ENCODE measurements around the gene BTBD2. TPM values are rescaled to one million over a fixed set of nuclear protein-coding genes. Genes with fewer than 3 reads are reported as not detected.

BTBD2 gene
- total RNA-seq, 2 experiments from 2014 or later: 37.4 to 52.7 TPM

DNA sequence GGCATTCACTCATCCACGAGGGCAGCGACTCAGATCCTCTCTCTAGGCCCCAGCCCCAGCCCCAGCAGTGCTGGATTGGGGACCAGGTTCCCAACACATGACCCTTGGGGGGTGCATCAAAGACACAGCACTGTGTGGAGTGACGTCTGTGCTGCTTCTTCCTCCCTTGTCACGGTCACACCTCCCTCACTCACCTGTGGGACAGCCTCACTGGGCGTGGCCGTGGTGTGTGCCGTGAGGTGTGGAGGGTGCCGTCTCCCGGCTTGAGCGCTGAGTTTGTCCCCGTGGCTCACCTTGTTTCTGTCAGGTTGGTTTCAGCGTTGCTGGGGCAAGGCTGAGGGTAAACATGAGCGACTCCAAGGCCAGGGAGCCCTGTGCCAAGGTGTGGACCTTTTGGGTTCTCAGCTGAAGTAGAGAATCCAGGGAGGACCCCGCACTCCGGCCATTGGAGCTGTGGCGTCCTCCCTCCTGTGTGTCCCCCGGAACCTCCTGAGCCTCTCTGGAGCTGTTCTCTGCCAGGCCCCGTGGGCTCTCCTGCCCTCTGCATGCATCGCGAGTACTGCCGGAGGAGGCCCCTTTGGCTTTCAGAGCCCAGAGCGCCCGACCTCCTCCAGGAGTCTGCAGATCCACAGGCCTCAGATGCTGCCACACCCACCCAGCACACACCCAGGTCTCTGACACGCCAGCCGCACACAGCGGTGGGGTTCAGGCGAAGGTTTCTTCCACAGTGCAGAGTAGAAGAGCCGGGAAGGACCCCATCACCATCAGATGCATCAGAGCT, 40.9 kb downstream of the BTBD2 start:
- Mint-ChIP-seq H3K36me3 (peaks cover 7% of the 10 kb centered on the region), H3K9me3 (ENCODE audit: low read depth) (no peaks in the 10 kb centered on the region), H3K4me3 (no peak overlapping the region), H3K27me3 (no peaks in the 10 kb centered on the region), H3K4me1 (peaks cover 3% of the 10 kb centered on the region), H3K27ac (no peak overlapping the region)
- CTCF ChIA-PET: interaction anchor here (1.1 kb wide), 1 partner anchor 46 kb away, joined by 3 read pairs; no protein-coding TSS in a partner anchor
- ATAC-seq (no peak), DNase-seq (no peak)

DNA sequence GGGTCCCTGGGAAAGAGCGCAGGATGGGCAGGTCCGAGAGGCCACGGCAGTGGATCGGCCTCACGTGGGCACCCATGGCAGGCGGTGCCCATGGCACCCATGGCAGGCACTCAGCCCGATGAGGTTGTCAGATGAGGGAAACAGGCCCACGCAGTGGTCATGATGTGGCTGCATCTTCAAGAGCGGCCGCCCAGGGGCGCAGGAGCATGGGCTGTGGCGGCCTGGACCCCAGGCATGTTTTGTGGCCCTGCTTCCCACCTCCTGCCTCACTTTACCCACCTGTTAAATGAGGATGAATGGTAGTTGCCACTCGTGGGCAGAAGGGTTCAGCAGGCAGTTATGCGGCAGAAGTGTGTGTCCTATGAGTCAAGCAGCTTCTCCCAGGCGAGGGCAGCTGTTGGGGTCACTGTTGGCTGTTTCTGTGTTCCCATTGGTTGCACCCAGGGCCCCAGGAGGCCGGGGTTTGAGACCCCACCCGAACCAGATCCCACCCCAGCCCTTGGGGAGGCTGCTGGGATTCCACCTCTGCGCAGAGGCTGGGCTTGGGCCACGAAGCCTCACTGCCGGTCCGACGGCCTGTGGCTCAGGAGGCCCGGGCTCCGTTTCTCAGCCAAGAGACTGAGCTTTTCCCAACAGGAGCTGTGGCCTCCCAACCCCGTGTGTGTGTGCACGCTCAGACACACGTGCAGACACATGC, 44.6 kb downstream of the BTBD2 start:
- ATAC-seq (no peak), DNase-seq (no peak)
- CTCF ChIA-PET: no interaction called here
- H3K9me3 Mint-ChIP-seq (ENCODE audit: low read depth): no peaks in the 10 kb centered on the region
- no peak overlapping the region for H3K4me3 Mint-ChIP-seq
- H3K36me3 Mint-ChIP-seq: peaks cover 4% of the 10 kb centered on the region
- no peaks in the 10 kb centered on the region for H3K27me3 Mint-ChIP-seq
- H3K27ac Mint-ChIP-seq: no peak overlapping the region
- peaks cover 17% of the 10 kb centered on the region for H3K4me1 Mint-ChIP-seq

DNA sequence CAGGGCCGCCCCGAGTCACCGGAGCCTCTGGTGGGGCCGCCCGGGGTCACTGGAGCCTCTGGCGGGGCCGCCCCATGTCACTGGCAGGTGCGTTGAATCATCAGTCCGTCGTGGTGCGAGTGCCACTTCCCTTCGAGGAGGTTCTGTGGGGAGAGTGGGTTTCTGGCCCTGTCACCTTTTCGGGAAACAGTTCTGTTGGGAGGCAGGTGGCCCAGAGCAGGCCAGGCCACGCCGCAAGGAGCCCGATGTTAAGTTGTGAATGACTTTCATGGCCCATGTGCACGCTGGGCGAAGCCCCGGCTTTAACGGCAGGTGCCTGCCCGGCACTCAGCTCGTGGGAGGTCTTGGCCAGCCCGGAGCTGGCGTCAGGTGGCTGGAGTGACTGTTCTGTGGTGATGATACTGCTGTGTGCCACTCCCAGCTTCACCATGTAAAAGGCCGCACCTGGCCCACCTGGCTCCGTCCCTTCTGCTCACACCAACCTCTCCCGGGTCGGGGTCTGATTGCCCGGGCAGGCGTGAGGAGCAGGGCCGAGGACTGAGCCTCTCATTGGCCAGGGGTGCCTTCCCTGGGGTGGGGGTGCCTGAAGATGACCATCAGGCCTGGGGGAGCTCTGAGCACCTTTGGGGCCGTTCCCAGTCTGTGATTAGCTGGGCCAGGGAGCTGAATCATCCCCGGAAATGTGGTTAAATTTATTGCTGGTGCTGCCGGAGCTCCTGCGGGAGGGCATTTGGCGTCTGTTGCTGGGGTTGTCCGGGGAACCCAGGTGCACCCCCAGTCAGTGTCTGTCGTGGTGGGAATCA, 45.3 kb downstream of the BTBD2 start:
- CTCF ChIA-PET: no interaction called here
- H3K9me3 Mint-ChIP-seq (ENCODE audit: low read depth): no peaks in the 10 kb centered on the region
- no peaks in the 10 kb centered on the region for H3K27me3 Mint-ChIP-seq
- ATAC-seq (no peak), DNase-seq (no peak)
- peaks cover 4% of the 10 kb centered on the region for H3K36me3 Mint-ChIP-seq
- no peak overlapping the region for H3K27ac Mint-ChIP-seq
- no peak overlapping the region for H3K4me3 Mint-ChIP-seq
- peaks cover 18% of the 10 kb centered on the region for H3K4me1 Mint-ChIP-seq

DNA sequence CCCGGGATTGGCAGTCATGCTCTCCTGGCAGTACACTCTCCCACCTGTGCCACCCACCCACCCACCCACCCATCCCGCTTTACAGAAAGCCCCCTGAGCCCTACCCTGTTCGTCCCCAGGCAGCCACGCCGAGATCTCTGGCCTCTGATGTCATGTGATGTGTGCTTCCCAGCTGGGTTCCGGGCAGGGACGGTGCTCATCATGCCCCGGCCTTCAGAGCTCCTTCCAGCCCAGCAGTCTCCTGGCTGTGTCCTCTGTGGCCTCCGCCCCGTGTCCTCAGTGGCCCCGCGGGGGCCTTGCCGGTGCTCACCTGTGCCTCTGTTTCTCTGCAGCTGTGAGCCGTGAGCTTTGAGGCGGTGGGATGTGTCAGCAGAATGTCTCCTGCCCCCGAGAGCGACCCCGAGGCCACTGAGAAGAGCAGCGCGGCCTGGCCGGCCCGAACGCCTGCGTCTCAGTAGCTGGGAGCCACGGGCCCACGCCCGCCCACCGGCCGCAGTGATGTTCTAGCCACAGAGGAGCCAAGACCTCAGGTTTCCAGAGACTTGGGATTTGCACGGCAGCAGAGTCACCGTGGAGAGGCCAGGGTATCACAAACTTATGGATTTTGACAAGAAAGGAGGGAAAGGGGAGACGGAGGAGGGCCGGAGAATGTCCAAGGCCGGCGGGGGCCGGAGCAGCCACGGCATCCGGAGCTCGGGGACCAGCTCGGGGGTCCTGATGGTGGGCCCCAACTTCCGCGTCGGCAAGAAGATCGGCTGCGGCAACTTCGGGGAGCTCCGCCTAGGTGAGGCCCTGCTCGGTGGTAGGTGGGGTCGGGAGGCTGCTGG, 46.1 kb downstream of the BTBD2 start:
- Mint-ChIP-seq H3K36me3 (peaks cover 4% of the 10 kb centered on the region), H3K4me3 (no peak overlapping the region), H3K27me3 (no peaks in the 10 kb centered on the region), H3K4me1 (peaks cover 18% of the 10 kb centered on the region), H3K27ac (no peak overlapping the region), H3K9me3 (ENCODE audit: low read depth) (no peaks in the 10 kb centered on the region)
- ATAC-seq: no peak
- no peak for DNase-seq
- CTCF ChIA-PET: no interaction called here

DNA sequence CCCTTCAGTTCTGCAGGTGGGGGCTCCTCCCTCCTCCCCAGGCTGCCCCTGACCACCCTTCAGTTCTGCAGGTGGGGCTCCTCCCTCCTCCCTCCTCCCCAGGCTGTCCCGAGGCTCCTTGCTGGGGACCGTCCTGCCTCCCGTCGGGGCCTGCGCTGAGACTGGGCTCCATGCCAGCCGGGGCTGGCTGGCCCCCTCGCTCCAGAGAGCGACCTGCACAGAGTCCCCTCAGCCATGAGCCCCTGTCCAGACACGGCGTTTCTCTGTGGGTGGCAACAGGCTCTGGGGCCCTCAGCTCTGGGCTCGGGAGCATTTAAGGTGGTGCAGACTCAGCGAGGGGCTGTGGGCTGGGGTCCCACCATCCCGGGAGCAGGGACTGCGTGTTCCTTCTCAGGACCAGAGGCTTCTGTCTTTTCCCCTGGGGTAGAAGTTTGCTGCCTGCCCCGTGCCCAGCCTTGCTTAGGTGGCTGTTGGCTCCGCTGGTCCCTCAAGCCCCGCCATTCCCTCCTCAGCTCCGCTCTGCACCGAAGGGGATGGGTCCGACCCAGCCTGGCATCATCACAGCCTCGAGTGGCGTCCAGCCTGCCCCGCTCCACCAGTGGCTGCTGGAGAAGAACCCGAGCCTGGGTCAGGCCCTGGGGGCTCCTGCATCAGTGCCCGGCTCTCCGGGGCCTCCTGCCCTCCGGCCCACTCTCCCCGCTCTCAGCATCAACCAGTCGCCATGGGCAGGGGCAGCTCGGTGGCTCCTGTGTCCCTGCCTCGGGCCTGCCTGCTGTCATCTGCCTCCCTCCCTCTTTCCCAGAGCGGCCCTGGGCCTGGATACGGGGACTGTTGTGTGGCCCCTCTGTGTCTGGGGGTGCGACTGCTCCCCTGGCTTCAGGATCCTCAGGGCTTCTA, 47.0 kb downstream of the BTBD2 start:
- no peaks in the 10 kb centered on the region for H3K27me3 Mint-ChIP-seq
- CTCF ChIA-PET: no interaction called here
- H3K36me3 Mint-ChIP-seq: peaks cover 4% of the 10 kb centered on the region
- peaks cover 18% of the 10 kb centered on the region for H3K4me1 Mint-ChIP-seq
- DNase-seq: no peak
- H3K27ac Mint-ChIP-seq: no peak overlapping the region
- no peaks in the 10 kb centered on the region for H3K9me3 Mint-ChIP-seq (ENCODE audit: low read depth)
- no peak overlapping the region for H3K4me3 Mint-ChIP-seq
- no peak for ATAC-seq

DNA sequence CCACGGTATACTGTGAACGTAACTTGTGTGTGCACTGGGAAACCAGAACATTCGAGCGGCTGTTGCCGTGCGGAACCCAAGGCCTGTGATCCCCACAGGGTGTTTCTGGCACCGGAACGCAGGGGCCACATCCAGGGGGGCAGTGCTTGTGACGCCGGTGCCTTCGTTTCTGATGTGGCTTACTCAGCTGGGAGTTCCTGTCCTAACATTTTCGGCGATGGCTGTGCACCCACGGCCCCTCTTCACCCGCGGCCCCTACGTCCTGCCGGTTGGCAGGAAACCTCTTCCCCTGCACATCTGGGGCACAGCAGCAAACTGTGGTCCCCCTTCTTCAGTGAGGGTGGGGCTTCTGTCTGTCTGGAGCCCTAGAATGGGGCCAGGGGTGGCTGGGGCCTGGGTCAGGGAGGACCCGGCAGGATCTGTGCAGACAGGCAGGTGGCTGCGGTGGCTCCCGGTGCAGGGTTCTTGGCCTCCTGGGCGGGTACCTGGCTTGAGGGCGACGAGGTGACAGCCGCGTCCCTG, 48.4 kb downstream of the BTBD2 start:
- peak overlapping the region; percentile 31 for H3K4me3 Mint-ChIP-seq
- ATAC-seq: peak; percentile 83
- H3K27me3 Mint-ChIP-seq: no peaks in the 10 kb centered on the region
- CTCF ChIA-PET: interaction anchor here (0.9 kb wide), 1 partner anchor 39 kb away, joined by 4 read pairs; no protein-coding TSS in a partner anchor
- DNase-seq: peak; percentile 75
- peaks cover 17% of the 10 kb centered on the region for H3K4me1 Mint-ChIP-seq
- H3K36me3 Mint-ChIP-seq: peaks cover 5% of the 10 kb centered on the region
- no peaks in the 10 kb centered on the region for H3K9me3 Mint-ChIP-seq (ENCODE audit: low read depth)
- H3K27ac Mint-ChIP-seq: peak overlapping the region; percentile 67

DNA sequence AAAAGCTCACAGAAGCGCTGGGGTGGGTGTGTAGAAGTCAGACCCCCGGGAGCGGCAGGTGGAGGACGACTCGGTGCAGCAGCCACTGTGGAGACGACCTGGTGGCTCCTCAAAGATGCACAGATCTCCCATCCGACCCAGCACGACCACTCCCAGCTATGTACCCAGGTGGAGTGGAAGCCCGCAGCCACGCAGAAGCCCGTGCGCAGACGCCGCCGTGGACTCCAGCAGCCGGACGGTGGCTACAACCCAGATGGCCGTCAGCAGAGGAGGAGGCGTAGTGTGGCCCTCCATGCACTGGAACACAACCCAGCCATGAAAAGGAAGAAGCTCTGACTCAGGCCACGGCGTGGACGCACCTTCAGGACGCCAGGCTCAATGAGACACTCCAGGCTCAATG, 52.8 kb downstream of the BTBD2 start:
- DNase-seq: no peak
- no peak for ATAC-seq
- no peak overlapping the region for H3K27ac Mint-ChIP-seq
- H3K4me3 Mint-ChIP-seq: no peak overlapping the region
- no peaks in the 10 kb centered on the region for H3K27me3 Mint-ChIP-seq
- CTCF ChIA-PET: interaction anchor here (2.1 kb wide), 1 partner anchor 32 kb away, joined by 7 read pairs; no protein-coding TSS in a partner anchor
- H3K9me3 Mint-ChIP-seq (ENCODE audit: low read depth): no peaks in the 10 kb centered on the region
- peaks cover 3% of the 10 kb centered on the region for H3K36me3 Mint-ChIP-seq
- H3K4me1 Mint-ChIP-seq: peaks cover 16% of the 10 kb centered on the region

DNA sequence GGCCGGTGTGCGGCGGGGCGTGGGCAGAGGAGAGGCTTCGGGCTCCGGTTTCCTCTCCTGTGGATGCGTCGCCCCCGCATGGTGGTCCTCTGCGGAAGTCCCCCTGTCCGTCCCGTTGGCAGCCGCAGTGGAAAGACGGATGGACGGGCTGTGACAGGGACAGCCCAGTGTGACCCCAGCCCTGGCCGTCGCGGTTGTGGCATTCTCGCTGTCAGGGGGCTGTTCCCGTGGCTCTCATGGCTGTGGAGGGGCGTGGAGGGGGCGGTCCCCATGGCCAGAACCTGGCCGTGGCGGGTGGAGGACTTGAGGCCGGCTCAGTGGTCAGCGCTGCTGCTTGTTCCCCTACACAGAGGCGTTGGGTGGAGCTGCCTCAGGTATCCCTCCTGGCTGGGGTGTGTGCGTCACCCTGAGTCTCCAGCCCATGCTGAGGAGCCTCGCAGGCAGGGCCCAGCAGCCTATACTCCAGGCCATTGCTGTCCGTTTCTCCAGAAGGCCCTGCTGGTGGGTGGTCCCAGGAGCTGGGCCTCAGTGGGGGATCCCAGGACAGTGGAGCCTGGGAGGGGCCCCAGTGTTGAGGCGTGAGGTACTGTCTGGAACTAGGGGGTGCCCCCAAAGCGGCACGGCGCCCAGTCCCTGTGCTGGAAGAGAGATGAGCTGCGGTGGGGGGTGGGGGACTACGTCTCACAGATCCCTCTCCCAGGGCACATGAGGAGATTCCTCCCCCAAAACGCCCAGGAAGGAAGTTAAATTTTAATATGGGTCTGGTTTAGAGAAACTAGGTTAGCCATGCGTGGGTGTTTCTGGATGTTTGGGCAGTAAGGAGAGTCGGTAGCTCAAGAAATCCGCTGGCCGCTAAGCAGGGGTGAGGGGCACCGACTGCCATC, 54.3 kb downstream of the BTBD2 start:
- peaks cover 4% of the 10 kb centered on the region for H3K4me1 Mint-ChIP-seq
- CTCF ChIA-PET: interaction anchor here (1.2 to 2.1 kb wide), 2 partner anchors 31 to 58 kb away, joined by 4 to 7 read pairs; no protein-coding TSS in a partner anchor
- ATAC-seq: no peak

DNA sequence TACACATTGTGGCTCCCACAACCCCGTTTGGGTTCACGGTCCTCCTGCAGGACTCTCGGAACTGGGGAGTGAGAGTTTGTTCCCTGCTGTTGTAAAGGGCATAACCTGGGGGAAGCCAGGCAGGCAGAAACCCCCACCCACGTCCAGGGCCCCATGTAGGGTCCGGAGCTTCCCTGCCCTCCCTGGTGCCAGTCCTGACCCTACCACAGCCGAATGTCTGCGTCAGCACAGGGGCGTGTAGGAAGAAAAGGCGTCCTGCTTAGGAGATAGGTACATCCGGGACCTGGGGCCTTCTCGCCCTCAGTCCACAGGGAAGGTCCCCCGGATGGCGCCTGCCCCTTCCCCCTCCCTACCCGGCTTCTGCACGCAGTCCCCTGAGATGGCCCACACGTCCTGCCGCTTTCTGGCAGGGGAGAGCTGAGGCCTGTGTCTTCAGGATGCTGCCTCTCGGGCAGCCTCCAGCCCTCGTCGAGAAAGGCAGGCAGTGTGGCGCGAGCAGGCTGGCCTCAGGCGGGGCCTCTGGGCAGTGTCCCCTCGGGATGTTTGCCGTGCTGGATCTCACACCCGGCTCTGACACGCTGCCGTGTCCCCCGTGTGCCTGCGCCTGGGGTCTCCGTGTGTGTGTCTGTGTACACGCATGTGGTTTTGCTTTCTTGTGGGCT, 55.5 kb downstream of the BTBD2 start:
- Mint-ChIP-seq H3K36me3 (peaks cover 3% of the 10 kb centered on the region), H3K9me3 (ENCODE audit: low read depth) (no peaks in the 10 kb centered on the region), H3K4me3 (no peak overlapping the region), H3K4me1 (no peaks in the 10 kb centered on the region), H3K27ac (no peak overlapping the region), H3K27me3 (no peaks in the 10 kb centered on the region)
- no peak for DNase-seq
- CTCF ChIA-PET: interaction anchor here (1.2 kb wide), 1 partner anchor 59 kb away, joined by 4 read pairs; no protein-coding TSS in a partner anchor
- ATAC-seq: no peak

More for the DNA sequence above, 54.3 kb downstream of the BTBD2 start:
- Mint-ChIP-seq H3K36me3 (peaks cover 3% of the 10 kb centered on the region), H3K9me3 (ENCODE audit: low read depth) (no peaks in the 10 kb centered on the region), H3K27me3 (no peaks in the 10 kb centered on the region), H3K4me3 (no peak overlapping the region), H3K27ac (no peak overlapping the region)
- DNase-seq: no peak

DNA sequence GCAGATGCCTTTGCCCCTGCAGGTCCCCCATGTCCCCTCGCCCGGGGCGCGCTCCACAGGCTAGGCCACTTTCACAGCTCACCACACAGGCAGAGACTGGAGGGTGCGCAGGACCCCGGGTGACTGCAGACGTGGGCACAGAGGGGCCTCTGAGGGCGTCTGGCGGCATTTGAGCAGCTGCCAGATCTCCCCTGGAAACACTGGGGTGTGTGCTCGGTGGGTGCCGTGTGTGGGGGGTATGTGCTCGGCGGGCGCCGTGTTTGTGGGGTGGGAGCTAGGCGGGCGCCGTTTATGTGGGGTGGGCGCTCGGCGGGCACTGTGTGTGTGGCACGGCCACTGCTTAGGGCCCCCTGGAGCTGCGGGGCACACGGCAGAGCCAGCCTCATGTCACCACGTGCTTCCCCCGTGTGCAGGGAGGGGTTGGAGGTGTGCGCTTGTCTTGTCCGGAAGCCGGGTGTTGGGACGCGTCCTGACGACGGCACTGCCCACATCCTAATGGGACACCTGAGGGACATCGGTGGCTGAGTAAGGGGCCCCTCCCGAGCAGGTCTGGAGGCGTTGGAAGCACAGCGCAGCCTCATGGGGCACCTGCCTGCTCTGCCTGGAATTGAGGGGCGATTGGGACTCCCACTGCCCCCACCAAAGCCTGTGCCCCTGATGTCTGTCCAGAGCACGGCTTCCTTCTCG, 57.8 kb downstream of the BTBD2 start:
- Mint-ChIP-seq H3K27me3 (no peaks in the 10 kb centered on the region), H3K4me3 (no peak overlapping the region), H3K36me3 (peaks cover 2% of the 10 kb centered on the region), H3K4me1 (no peaks in the 10 kb centered on the region), H3K27ac (no peak overlapping the region), H3K9me3 (ENCODE audit: low read depth) (no peaks in the 10 kb centered on the region)
- ATAC-seq: no peak
- no peak for DNase-seq
- CTCF ChIA-PET: no interaction called here

All from activated CD8-positive, alpha-beta memory T cell treated with anti-CD3 and anti-CD28 coated beads, Interleukin-2, amount 10 ng/mL, durations not matched to agents 7 days and 5 days (primary cell).